HG02798 (cell line): Measurements from ENCODE around the gene ANKRD34B.
"Not testable (repeated sequence)": the region's sequence is repeated elsewhere in the genome, so short reads cannot be mapped to it uniquely, and the experiment has no call there.

Experiments
- ATAC-seq: cut with Tn5 transposase; IDR thresholded peaks from one replicate; pipeline ENCODE4 v1.9.1; 2021; ENCODE audit warnings: mild to moderate bottlenecking; ENCODE audit not compliant: unreplicated experiment, poor library complexity

The ANKRD34B gene

GRCh38 chr5:80569961-80570786 lies at the start of gene ANKRD34B:
ANKRD34B (minus strand) TSS chr5:80570280; CDS start chr5:80560019, 10,261 bp downstream.
- ATAC-seq: no peak

DNA sequence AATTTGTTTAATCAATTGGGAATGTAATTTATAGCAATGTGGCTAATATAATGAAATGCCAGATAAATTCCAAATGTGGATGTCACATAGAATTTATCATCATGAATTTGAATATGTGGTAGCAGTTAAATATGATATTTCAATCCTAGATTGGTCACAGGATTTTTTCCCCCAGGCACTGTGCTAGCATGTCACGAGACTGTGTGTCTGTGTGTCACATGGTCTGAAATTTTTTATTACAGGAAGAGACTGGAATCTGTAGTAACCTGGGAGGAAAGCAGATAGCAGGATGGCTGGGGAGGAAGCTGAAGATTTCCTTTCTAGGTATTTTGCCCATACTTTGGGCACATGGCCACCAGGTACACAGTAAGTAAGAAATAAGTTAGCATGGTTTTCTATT lies 49.0 kb upstream of the ANKRD34B start:
- no peak for ATAC-seq

DNA sequence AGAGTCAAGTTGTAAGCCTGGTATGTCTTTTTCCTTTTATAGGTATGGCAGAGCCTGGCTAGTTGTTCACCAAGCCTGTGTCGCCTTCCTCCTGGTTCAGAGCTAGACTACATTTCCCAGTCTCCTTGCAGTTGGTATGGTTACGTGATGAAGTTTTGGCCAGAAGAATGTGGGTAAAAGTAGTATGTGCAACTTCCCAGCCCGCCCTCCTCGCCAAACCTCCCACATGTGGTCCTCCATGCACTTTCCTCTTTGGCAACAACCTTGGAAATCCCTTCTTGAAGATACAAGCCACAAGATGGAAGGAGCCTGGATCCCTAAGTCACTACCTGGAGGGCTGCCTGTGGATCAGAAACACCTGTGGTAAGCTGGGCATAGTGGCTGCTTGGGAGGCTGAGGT lies 48.4 kb upstream of the ANKRD34B start:
- ATAC-seq: no peak

GRCh38 chr5:80615266-80615914 lies 45.3 kb upstream of the ANKRD34B start:
- no peak for ATAC-seq

- ATAC-seq: no peak
Observed at GRCh38 chr5:80609692-80610091, 39.6 kb upstream of the ANKRD34B start.

DNA sequence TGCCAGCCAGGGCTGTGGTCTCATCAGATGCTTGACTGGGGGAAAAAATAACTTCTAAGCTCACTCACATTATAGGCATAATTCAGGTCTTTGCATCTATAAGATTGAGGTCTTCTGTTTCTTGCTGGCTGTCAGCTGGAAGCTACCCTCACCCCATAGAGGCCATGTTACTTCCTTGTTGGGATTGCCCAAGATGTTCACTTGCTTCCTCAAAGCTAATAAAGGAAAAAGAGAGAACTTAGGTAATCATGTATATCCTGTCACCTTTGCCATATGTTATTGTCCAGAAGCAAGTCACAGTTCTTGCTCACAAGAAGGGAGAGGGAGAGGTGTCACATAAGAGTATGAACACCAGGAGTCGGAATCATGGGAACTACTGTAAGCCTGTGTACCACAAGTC lies 38.7 kb upstream of the ANKRD34B start:
- ATAC-seq: no peak

DNA sequence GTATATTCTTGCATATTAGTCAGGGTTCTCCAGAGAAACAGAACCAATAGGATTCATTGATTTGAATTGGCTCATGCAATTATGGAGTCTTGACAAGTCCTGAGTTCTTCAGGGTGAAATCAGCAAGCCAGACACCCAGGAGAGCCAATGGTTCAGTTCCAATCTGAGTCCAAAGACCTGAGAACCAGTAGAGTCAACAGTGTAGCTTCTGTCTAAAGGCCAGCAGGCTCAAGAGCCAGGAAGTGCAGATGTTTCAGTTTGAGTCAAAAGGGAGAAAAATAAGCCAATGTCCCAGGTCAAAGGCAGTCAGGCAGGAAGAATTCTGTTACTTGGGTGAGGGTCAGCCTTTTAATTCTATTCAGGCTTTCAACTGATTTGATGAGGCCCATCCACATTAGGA lies 37.8 kb upstream of the ANKRD34B start:
- no peak for ATAC-seq

- no peak for ATAC-seq
Observed at GRCh38 chr5:80607343-80607742, 37.3 kb upstream of the ANKRD34B start.

DNA sequence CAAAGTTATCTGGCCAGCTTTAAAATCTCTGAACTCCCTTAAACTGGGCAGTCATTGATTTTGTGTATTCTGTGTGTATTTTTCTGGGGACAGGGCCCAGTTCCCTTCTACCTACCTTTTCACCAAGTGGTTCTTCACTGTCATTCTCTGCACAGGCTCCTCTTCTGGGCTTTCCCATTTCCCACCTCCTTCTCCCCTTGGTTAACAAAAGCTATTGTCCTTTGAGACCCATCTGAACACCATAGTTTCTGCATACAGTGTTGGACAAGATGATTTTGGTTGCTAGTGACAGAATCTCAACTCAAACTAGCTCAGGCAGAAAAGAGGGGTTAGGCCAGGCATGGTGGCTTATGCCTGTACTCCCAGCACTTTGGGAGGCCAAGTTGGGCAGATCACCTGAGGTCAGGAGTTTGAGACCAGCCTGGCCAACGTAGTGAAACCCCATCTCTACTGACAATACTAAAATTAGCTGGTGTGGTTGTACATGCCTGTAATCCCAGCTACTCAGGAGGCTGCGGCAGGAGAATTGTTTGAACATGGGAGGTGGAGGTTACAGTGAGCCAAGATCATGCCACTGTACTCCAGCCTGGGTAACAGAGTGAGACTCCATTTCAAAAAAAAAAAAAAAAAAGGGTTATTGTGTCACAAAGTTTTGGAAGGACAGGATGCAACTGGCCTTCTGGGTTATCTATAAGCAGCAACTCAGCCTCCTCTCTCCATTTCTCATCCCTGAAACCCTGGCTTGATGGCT lies 31.0 kb upstream of the ANKRD34B start:
- ATAC-seq: no peak

GRCh38 chr5:80597500-80597899 lies 27.4 kb upstream of the ANKRD34B start:
- ATAC-seq: no peak

DNA sequence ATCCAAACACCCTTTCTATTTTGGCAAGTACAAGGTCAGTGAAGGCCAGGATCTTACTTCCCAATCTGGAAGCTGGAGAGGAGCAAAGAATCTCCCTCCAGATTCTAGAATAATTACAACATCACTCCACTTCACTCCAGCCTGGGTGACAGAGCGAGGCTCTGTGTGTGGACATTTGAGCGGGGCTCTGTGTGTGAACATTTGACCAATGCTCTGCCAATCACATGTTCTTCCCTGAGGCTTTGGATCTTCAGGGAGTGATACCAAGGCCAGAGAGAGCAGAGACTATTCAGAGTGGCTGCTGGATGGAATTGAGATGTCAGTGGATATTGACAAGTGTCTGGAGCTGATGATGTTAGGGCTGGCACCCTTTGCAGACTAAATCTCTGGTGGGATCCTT lies 24.7 kb upstream of the ANKRD34B start:
- no peak for ATAC-seq

DNA sequence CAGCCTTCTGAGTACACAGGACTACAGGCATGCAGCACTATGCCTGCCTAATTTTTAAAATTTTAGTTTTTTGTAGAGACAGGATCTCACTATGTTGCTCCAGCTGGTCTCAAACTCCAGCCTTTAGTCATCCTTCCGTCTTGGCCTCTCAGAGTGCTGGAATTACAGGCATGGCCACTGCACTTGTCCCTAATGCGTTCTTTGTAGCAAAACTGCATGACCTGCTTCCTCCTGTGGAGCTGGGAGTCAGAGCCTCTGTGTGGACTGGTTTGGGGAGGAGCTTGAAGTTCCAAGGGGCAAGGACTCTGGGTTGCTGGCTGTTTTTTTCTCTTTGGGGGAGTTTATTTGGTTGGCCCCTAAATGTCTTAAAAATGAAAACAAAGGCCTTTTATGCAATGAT lies 22.7 kb upstream of the ANKRD34B start:
- no peak for ATAC-seq

DNA sequence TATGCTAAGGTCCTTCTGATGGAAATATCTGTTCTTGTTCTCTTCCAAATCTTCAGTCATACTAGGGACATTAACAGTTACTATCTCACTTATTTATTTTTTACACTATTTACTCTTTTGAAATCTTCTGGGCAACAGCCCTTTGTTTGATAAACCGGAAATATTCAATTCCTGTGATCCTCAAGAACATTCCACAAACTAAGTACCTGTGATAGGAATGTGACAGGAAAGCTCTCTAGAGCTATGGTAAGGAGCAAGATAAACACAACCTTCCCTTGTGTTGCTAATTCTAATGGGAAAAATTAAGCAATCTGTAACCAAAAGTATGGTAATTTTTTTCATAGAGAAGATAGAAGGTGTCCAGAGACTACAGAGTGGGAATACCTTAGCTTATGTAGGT lies 22.0 kb upstream of the ANKRD34B start:
- no peak for ATAC-seq

DNA sequence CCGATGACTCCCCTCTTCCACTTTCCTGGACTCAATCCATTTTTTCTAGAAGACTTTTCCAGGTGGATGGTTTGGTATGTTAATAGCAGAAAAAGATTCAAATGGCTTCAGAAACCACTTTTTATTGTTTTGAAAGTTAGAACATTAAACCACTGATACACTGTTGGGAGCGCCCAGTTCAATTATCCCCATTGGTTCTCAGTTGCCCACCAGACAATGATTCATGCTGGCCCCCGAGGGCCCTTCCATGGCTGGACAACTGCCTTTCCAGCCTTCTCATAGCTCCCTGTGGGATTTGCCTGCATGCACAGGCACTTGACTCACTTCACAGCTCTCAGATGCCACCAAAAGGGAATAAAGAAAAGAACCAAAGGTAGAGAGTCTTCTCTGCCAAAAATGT lies 21.3 kb upstream of the ANKRD34B start:
- no peak for ATAC-seq

- ATAC-seq: no peak
Observed at GRCh38 chr5:80590766-80591165, 20.7 kb upstream of the ANKRD34B start.

- ATAC-seq: no peak
Observed at GRCh38 chr5:80588858-80589540, 18.9 kb upstream of the ANKRD34B start.

GRCh38 chr5:80584770-80585169 lies 14.7 kb upstream of the ANKRD34B start:
- ATAC-seq: no peak

DNA sequence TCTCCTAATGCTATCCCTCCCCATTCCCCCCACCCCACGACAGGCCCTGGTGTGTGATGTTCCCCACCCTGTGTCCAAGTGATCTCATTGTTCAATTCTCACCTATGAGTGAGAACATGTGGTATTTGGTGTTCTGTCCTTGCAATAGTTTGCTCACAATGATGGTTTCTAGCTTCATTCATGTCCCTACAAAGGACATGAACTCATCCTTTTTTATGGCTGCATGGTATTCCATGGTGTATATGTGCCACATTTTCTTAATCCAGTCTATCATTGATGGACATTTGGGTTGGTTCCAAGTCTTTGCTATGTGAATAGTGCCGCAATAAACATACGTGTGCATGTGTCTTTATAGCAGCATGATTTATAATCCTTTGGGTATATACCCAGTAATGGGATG lies 10.2 kb upstream of the ANKRD34B start:
- not testable (repeated sequence) for ATAC-seq

GRCh38 chr5:80579050-80579449 lies 9.0 kb upstream of the ANKRD34B start:
- ATAC-seq: no peak

GRCh38 chr5:80577707-80578106 lies 7.6 kb upstream of the ANKRD34B start:
- no peak for ATAC-seq

DNA sequence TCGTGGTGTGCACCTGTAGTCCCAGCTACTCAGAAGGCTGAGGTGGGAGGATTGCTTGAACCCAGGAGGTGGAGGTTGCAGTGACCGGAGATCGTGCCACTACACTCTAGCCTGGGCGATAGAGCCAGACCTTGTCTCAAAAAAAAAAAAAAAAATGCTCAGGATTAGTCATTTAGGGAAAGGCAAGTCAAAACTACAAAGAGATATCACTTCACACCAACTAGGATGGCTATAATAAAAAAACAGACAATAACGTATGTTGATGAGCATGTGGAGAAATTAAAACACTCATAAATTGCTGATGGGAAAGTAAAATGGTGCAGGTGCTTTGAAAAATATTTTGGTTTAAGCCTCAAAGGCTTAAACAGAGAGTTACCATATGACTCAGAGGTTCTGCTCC lies 6.3 kb upstream of the ANKRD34B start:
- no peak for ATAC-seq
